Fibroblast of the aortic adventitia (primary cell): ENCODE results near the gene SMTN. TPM values are rescaled to one million over a fixed set of nuclear protein-coding genes. Genes with fewer than 3 reads are reported as not detected.

Source experiments
- DNase-seq: peaks from one replicate; pipeline ENCODE4 v3.0.0-alpha.2; 2010; ENCODE audit warnings: low read depth
- H3K4me3 ChIP-seq: 2 replicates; pipeline ENCODE4 v1.5.1; 2011; ENCODE audit warnings: low read depth, mild to moderate bottlenecking, control low read depth, low read length, moderate library complexity
- total RNA-seq: library from RNA; depleted of rRNA; stranded (reverse); fragments of >200 nt; gene quantifications from 2 replicates; pipeline ENCODE4 v1.2.3, GENCODE V29; 2012; ENCODE audit warnings: low replicate concordance
- TF ChIP-seq, protein P1 (sequence below): IDR thresholded peaks from 2 replicates; pipeline ENCODE4 v1.5.1; 2011; ENCODE audit warnings: mild to moderate bottlenecking, low read length, control low read depth, inconsistent platforms; ENCODE audit not compliant: insufficient read depth

SMTN gene
- total RNA-seq, 1 donor = 63.5 TPM

DNA sequence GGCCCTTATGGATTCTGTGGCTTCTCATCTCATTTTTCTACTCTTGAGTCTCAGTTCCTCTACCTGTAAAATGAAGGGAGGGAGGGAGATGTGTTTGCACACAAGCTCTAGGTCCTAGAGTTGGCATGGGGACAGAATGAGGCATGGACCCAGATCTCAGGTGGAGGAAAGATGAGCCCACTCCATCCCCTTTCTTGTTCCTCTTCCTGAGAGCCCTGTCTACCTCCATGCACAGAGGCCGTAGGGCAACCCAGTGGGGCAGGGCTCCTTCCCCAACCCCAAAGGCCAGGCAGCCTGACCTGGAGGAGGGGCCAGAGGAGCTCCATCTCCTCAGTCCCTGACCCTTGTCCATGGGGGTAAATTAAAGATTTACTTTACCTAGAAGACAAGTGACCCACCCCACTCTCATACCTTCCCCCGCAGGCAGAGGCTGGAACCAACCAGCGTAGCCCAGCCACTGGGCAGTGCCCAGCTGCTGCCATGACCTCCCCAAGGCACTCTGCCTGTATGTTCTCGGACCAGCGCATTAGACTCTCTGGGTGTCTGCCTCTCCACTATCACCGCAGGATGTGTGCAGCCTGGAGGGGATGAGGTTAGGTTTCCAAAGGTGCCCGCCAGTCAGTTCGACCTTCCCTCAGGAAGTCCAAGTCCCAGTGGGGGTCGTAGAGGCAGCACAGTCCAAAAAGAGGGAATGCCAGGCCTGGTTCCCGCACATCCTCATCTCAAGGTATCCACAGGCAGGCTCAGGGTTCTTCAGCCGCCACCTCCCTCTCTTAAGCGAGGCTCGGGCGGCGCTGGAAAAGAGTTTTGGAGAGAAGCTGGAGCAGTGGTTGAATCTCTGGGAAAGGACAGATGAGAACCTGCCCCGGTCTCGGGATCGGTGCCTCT, 3.0 kb downstream of the SMTN start:
- H3K4me3 ChIP-seq = peak overlapping the region; percentile 79
- TF ChIP-seq, protein P1, sequence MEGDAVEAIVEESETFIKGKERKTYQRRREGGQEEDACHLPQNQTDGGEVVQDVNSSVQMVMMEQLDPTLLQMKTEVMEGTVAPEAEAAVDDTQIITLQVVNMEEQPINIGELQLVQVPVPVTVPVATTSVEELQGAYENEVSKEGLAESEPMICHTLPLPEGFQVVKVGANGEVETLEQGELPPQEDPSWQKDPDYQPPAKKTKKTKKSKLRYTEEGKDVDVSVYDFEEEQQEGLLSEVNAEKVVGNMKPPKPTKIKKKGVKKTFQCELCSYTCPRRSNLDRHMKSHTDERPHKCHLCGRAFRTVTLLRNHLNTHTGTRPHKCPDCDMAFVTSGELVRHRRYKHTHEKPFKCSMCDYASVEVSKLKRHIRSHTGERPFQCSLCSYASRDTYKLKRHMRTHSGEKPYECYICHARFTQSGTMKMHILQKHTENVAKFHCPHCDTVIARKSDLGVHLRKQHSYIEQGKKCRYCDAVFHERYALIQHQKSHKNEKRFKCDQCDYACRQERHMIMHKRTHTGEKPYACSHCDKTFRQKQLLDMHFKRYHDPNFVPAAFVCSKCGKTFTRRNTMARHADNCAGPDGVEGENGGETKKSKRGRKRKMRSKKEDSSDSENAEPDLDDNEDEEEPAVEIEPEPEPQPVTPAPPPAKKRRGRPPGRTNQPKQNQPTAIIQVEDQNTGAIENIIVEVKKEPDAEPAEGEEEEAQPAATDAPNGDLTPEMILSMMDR = no peak
- DNase-seq = no peak

DNA sequence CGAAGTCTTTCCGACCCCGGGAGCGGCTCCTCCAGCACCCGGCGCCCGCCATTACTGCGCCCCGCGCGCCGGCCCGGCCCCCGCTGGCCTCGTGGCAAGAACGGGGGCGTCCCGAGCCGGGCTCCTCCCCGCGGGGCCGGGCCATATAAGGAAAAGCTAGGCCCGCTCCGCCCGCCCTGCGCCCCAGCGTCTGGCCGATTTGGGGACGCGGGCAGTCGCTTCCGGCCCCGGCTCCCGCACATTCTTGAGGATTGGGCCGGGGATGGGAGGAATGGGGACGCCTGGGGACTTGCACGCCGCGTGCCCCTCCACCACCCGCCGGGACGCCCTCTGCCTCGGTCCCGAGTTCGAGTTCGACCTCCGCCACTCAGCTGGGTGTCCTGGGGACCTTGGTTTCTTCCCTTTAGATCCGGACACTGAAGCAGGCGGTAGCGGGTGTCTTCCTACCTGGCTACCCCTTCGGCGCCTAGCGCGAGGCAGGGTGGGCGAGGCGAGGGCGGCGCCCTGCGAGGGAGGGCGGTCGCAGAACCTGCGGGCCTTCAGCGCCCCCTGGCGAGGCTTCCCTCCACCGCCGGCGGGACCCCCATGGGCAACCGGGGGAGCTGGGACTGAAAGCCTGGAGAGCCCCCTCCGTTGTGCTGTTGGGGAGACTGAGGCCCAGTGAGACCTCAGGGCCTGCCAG, 3.8 kb downstream of the SMTN start:
- TF ChIP-seq, protein P1 = peak; percentile 75
- H3K4me3 ChIP-seq = peak overlapping the region; percentile 79
- peak; percentile 76 for DNase-seq

DNA sequence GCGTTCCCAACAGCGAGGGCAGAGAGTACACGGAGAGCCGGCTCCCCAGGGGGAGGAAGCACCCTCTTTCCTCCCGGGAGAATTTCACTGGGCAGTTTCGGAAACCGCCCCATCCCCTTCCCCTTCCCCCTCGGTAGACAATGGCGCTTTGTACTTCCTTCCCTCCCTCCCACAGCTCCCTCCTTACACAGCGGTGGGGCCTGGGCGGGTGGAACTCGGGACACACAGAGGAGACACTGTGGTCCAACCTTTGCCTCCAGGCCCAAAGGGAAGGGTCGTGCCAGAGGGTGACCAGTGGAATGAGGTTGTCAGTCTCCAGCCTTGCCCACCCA, 4.3 kb downstream of the SMTN start:
- TF ChIP-seq, protein P1 = no peak
- DNase-seq = no peak
- H3K4me3 ChIP-seq = peak overlapping the region; percentile 79

DNA sequence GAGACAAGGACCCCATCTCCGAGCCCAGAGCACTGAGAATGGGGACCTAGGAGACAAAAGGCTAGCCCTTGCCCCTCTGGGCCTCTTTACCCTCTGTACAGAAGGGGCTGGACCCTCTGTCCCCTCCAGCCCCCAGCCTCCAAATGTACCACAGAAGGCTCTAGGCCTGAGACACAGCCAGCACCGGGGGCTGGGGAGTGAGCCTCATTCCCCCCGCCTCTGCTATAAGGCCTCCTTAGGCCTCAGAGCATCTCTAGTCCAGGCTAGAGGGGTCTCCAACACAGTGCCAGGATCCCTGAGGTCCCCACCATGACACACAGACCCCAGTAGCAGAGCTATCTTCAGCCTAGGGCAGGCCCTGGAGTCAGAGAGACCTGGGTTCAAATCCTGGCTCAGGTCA, 4.8 kb downstream of the SMTN start:
- no peak overlapping the region for H3K4me3 ChIP-seq
- TF ChIP-seq, protein P1 = no peak
- no peak for DNase-seq

DNA sequence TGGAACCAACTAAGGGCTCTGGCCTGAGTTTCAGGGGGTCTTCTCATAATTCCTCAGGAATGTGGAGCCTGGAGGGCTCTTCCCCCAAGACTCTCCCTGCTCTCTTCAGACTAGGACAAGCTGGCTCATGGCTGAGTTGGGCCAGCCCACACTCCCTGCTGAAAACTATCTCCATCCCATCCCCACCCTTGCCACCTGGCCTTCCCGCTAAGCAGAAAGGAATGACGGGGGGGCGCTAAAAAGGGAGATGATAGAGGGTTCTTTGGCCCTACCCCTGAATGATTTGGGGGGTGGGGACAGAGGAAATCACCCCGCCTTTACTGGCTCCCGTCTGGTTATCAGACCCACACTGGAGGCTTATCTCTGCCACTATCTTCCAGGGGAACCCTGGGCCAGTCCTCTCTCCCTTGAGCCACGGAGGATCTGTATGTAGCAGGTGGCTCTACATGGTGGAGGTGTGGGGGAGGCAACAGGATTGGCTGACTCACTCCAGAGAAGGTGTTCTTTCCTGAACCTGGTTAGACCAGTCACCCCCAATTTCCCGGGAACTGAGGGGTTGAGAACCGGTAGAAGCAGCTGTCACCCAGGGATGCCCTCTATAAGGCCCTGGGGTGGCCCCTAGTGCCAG, 5.7 kb downstream of the SMTN start:
- DNase-seq = no peak
- TF ChIP-seq, protein P1 = no peak
- H3K4me3 ChIP-seq = no peak overlapping the region

DNA sequence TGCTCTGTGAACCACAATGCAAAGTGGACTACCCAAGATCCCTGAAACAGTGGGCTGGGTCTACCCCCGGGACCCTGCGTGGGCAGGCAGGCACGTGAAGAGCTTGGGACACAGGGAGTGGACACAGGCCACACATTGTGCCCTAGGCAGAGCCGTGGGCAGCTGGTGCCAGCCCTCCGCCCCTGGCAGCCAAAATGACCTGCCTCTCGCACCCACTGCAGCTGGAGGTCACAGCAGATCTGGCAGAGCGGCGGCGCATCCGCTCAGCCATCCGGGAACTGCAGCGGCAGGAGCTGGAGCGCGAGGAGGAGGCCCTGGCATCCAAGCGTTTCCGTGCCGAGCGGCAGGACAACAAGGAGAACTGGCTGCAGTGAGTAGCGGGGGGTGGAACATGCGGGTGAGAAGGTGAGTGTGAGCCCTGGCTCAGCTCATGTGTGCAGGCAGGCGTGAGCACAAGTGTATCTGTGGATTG, 6.7 kb downstream of the SMTN start:
- DNase-seq = no peak
- TF ChIP-seq, protein P1 = no peak
- H3K4me3 ChIP-seq = no peak overlapping the region
